Measurements from ENCODE around the gene OIP5.
"Not testable (repeated sequence)": the region's sequence is repeated elsewhere in the genome, so short reads cannot be mapped to it uniquely, and the experiment has no call there.

Gene OIP5

DNA sequence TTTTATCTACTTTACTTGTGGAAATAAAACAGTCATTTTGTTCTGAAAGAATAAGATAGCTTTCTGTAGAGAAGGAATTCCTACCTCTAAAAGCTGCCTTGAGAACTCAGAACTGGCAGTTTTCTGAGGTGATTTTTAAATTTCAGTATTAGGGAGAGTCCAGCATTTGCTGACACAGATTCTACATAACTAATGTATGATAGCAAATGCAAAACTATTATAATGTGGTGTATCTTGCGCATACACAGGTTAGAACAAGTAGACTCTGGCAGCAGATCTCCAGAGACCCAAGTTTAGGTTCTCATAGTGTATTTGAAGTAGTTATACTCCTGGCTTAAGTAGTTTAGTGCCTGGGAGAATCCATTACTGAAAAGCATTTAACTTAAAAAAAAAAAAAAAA lies 30.8 kb downstream of the OIP5 start:
- DNase-seq, result no peak

DNA sequence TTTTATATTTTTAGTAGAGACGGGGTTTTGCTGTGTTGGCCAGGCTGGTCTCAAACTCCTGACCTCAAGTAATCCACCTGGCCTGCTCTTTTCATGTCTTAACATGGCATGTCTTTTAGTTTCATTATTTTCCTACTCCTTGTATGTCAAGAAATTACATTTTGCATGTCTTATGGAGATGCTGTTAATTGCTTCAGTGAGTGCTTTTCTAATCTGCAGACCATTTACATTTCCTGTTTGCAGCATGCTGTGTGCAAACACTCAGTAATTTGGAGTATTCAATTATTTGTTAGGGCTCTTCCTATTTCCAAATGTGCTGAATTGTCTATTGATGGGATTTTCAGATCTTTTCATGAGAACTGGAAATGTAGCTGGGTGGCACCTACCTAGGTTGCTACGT lies 31.3 kb downstream of the OIP5 start:
- not testable (repeated sequence) for DNase-seq

DNA sequence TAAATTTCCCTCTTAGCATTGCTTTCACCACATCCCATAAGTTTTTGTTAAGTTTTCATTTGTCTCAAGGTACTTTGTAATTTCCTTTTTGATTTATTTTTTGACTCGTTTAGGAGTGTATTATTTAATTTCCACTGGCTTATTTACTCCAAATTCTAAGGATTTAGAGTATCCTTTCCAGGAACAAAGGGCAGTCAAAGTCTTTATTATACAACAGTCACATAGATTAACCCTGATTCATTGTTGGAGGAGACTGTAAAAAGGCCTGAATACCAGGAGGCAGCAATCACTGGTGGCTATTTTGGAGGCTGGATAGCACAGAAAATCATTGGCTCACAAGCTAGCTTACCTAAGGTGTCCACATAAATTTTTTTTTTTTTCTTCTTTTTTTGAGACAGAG lies 39.9 kb downstream of the OIP5 start:
- no peak for DNase-seq

DNA sequence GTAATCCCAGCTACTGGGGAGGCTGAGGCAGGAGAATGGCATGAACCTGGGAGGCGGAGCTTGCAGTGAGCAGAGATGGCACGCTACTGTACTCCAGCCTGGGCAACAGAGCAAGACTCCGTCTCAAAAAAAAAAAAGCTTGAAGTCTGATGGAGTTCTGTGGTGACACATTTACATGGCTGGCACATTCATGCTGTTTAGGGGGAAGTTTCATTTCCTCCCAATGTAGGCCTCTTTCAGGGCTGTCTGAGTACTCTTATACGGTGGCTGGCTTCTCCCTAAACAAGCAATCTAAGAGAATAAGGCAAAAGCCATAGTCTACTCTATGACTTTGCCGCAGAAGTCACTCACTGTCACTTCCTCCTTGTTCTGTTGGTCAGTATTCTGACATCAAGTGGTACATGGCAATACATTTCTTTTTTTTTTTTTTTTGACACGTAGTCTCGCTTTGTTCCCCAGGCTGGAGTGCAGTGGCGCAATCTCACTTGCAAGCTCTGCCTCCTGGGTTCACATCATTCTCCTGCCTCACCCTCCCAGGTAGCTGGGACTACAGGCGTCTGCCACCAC lies 41.2 kb downstream of the OIP5 start:
- no peak for DNase-seq

DNA sequence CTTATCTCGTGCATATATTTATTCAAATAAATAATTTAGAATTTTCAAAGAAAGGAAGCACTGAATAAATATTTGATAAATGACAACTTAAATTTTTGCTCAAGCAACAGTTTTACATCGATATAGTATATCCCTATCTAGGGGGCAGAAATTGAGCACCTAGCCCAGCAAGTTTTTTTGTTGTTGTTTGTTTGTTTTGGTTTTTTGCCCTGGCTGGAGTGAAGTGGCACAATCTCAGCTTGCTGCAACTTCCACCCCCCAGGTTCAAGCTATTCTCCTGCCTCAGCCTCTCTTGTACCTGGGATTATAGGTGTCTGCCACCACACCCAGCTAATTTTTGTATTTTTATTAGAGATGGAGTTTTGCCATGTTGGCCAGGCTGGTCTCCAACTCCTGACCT lies 42.4 kb downstream of the OIP5 start:
- DNase-seq, result no peak

DNA sequence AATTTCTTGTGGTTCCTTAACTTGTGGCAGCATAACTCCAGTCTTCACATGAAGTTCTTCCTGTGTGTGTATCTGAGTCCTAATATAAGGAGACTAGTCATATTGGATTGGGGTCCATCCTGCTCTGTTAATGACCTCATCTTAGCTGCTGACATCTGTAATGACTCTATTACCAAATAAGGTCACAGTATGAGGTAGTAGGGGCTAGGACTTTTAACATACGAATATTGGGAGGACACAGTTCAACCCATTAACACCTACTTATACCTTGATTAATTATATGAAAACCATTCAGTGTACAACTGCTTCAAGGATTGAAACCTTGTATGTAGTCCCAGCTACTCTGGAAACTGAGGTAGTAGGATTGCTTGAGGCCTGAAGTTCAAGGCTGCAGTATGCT lies 43.9 kb downstream of the OIP5 start:
- no peak for DNase-seq

DNA sequence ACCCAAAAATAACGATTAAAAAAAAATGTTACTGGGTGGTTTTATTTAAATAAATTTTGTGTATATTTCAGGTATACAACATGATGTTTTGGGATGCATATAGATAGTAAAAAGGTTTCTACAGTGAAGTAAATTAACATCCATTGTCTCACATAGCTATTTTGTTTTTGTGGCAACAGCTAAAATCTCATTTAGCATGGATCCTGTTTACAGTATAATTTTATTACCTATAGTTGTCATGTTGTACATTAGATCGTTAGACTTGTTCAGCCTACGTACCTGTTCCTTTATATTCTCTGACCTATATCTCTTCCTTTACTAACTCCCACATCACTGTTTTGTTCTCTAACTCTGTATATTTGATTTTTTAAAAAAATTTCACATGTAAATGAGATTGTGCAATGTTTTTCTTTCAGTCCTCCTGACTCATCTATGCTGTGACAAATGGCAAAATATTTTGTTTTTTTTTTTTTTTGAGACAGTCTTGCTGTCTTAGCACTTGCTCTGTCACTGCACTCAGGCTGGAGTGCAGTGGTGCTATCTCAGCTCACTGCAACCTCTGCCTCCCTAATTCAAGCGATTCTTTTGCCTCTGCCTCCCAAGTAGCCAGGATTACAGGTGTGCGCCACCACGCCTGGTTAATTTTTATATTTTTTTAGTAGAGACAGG lies 45.6 kb downstream of the OIP5 start:
- DNase-seq, result no peak

DNA sequence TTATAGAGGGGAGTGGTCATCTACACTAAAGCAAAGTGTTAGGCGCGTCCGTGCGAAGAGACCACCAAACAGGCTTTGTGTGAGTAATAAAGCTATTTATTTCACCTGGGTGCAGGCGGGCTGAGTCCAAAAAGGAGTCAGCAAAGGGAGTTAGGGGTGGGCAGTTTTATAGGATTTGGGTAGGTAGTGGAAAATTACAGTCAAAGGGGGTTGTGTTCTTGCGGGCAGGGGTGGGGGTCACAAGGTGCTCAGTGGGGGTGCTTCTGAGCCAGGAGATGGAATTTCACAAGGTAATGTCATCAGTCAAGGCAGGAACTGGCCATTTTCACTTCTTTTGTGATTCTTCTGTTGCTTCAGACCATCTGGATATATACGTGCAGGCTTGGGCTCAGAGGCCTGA lies 47.1 kb downstream of the OIP5 start:
- no peak for DNase-seq

DNA sequence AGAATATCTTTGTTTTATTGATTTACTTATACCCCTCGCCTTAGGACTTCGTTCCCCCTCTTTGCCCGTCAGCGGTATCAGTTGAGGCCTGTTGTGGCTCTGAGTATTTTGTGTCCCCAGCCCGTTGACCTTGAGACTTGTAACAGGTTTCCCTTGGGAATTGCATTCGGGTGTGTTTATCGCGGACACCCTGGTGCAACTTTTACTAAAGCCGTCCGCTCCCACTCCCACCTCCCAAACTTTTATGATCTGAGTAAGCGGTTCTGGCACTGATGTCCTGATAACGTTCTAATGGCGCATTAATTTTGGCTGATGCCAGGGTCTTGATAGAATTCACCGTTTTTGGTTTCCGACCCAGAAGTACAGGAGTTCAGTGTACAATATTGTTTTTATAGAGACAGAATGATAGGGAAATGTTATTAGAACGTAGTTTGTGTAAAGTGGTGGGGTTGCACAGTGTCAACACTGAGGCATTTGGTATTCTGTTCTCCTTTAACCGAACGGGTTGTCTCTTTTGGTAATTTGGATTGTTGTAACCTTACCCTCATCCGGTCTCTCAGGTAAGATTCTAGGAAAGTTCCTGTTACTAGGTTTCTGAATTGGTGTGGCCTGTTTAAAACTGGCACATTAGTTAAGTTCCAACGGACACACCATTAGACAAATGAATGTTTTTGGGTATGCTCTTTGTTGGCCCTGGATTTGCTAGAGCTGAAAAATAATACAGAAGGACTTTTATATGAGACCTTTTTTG lies 47.8 kb downstream of the OIP5 start:
- no peak for DNase-seq

DNA sequence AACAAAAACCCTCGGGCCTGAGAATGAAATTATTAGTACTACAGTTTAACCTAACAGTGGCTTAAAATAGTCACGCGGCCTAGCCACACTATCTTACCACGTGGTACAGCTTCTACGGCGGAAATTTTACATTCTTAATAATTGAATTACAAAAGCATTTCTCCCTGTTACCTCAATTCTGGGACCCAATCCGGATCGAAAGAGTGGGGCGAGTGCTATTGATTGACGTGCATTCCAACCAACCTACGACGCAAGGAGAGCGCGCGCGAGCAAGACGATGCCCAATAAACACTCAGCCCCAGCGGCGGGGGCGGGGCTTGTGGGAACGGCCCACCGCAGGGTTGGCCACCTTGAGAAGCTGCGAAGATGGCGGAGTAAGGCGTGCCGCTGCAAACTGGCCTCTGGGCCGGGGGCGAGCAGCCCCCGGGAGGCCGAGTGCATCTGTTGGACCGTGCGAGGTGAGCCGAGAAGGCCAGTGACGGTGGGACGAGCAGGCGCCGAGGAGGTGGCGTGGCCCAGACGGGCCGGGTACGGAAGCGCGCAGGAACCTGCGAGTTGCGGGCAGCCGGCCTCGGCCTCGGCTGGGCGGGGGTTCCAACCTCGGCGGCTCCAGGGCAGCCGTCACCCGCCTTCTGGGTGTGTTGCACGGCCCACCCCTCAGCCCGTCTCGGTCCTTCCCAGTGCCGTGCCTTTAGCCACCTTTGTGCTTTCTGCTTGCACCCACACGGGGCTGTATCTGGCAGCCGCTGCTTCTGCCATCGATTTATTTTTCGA lies 48.6 kb downstream of the OIP5 start:
- DNase-seq, result peak; percentile 95

DNA sequence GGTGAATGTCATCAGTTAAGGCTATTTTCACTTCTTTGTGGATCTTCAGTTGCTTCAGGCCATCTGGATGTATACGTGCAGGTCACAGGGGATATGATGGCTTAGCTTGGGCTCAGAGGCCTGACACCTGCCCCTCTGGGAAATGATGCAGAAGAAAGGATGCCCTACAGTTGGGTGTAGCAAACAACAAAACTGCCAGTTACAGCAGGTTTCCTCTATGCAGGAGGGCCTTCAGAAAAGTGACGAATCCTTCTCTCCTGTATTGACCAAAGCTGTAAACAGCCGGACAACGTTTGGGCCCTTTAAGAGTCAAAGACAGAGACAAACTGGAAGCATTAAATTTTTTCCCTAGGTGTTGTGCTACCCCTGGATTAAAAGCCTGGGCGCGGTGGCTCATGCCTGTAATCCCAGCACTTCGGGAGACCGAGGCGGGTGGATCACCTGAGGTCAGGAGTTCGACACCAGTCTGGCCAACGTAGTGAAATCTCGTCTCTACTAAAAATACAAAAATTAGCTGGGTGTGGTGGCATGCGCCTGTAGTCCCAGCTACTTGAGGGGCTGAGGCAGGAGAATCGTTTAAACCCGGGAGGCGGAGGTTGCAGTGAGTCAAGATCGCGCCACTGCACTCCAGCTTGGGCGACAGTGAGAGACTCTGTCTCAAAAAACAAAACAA lies 49.3 kb downstream of the OIP5 start:
- DNase-seq, result not testable (repeated sequence)

DNA sequence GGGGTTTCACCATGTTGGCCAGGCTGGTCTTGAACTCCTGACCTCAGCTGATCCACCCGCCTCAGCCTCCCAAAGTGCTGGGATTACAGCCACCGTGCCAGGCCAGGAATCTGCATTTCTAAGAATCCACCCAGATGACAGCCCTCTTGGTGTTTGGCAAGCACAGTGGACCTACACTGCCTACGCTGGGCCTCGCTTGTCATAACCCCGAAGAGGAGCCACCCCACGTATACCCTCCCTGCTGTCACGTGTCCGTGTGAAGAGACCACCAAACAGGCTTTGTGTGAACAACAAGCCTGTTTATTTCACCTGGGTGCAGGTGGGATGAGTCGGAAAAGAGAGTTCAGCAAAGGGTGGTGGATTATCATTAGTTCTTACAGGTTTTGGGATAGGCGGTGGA lies 50.0 kb downstream of the OIP5 start:
- DNase-seq, result not testable (repeated sequence)

DNA sequence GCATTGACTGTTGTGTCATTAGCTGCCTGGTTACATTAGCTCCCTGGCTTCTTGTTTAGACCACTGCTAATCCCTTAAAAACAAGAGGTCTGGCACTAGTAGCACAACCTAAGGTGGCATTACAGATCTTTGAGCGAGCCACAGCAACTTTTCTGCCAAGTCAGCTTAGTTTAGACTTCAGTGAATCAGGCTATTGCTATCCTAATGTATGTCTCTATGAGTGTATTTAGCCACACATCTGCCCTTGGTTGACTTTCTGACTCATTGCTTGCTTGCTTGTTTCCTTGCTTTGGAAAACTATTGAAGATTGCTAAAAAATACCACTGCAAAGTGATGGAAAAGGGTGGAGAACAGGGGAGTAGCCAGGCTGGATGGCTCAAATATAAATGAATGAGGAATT lies 51.2 kb downstream of the OIP5 start:
- no peak for DNase-seq

DNA sequence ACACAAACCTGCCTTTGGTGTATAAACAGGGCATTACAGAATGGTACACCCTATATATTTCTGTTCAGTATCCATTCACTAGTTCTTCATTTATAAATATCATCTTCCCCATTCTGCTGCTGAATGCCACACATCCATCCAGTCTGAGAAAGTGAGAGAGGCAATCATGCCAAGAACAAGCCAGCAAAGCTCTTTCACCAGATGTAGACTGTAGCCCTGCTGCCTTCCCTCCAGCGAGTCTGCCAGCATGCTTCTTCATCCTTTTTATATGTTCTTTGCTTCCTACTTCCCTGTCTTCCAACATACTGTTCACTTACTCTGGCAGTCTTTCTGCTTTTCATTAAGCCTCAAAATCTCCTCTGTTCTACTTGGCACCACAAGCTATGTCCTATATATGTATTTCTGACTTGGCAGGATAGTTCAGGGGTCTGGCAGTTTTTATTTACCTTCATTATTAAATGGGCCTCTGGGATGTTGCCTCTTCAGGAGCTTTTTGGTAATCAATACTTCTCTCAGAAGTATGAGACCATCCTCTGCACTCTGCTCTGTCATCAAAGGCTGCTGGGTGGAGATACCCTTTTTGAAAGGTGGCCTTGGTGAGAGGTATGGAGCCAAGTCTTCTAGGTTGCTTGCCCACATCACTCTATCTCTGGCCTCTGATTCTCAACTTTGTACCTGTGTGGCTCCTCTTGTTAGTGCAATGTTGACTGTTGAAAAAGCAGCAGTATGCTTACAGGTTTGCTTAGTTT lies 52.7 kb downstream of the OIP5 start:
- DNase-seq, result no peak

DNA sequence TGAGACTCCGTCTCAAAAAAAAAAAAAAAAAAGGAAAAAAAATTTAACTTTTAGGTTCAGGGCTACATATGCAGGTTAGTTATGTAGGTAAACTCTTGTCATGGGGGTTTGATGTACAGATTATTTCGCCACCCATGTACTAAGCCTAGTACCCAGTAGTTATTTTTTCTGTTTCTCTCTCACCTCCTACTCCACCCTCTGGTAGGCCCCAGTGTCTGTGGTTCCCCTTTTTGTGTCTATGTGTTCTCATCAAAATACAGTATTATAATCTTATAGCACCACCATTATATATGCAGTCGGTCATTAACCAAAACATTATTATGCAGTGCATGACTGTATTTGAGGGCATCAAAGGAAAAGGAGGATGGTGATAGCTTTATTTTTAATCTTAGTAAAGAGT lies 54.1 kb downstream of the OIP5 start:
- DNase-seq, result no peak

DNA sequence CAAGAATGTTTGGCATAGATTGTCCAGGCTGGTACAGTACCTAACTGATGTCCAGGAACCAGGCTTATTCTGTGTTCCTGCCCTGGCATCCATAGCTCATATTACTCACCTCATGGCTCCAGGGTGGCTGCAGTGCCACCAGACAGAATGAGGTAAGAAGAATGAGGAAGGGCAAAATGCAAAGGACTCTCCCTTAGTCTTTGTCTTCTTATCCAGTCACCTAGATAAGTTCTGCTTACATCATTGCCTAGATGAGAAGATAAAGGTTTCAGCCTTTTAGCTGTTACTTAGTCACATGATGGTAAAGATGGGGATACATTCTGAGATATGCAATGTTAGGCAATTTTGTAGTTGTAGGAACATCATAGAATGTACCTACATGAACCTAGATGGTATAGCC lies 55.6 kb downstream of the OIP5 start:
- no peak for DNase-seq

DNA sequence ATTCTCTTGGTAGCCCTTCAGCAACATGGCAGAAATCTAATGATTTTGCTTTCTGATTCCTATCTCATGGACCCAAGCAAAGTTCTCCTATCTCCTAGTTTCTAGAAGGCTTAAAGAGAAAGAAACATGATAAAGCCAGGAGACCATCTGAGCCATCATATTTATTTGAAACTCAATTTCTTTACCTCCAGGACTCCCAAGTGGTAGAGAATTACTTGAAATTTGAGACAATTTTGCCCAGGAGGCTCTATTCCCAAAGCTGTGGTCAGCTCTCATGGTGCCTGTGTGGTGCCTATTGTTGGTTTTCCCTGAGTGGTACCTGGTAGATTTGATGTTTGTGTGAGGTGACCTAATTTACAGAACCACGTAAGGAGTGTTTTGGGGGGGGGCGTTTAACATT lies 62.5 kb downstream of the OIP5 start:
- DNase-seq, result no peak

DNA sequence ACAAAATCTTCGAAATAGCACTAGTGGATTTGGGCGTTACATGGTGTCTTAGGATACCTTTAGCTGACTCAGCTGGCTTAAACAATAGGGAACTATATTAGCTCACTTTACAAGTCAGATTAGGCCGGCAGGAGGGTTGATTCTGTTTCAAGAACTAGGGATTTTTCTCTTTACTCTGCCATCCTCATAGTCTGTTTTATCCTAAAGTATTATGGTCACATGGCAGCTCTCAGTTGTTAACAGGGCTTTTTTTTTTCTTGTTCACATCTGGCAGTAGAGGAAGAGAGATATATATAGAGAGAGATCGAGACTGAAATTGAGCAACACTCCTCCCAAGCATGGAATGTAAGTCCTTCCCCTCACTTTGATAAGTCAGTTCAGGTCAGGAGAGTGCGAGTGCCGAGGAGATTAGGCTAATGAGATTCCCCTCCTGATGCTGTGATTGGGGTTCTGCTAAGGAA lies 68.5 kb downstream of the OIP5 start:
- no peak for DNase-seq

DNA sequence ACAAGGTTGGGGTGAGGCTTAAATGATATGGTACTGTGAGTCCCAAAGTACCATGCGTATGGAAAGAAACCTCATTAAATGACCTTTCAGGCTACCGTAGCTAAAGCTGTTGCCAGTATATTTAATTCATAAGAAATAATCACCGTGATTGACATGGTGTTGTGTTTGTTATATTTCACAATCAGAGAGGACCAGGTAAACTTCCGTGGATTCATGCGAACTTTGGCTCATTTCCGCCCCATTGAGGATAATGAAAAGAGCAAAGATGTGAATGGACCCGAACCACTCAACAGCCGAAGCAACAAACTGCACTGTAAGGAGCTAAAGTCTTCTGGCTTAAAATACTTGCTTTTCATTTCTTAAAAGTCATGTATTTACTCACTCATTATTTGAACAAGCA lies 69.8 kb downstream of the OIP5 start:
- DNase-seq, result no peak

DNA sequence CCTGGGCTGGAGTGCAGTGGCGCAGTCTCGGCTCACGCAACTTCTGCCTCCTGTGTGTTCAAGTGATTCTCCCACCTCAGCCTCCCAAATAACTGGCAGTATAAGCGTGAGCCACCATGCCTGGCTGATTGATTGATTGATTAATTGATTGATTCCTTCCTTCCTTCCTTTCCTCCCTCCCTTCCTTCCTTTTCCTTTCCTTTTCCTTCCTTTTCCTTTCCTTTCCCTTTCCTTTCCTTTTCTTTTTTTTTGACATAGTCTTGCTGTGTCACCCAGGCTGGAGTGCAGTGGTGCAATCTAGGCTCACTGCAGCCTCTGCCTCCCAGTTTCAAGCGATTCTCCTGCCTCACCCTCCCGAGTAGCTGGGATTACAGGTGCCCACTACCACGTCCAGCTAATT lies 71.5 kb downstream of the OIP5 start:
- DNase-seq, result not testable (repeated sequence)

DNA sequence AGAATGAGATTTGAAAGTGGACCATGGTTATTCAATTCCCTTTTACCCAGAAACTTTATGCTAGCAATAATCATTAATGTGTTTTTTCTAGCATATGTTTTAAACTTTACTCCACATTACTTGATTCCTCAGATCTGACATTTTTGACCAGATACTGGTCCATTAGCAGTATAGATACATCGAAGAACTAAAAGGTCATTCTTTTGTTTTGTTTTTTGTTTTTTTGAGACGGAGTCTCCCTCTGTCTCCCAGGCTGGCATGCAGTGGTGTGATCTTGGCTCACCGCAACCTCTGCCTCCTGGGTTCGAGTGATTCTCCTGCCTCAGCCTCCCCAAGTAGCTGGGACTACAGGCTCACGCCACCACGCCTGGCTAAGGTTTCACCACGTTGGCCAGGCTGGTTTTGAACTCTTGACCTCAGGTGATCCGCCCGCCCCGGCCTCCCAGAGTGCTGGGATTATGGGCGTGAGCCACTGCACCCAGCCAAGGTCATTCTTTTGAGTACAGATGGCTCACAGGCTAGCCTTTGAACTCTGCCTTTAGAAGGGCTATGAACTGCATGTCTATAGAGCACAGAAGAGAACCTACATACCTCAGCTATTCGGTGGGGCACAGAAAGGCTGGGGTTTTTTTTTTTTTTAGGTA lies 72.7 kb downstream of the OIP5 start:
- DNase-seq, result no peak
